Natural killer cell (primary cell): Measurements from ENCODE around the gene MTG2. TPM values are rescaled to one million over a fixed set of nuclear protein-coding genes. Genes with fewer than 3 reads are reported as not detected.
A peak's percentile ranks its signal among the peaks of the same experiment; 100 is the strongest.

Source experiments
- ATAC-seq, 3 donors: fragments of 150-1000 bp in 2 of 3; fragments of 200-7000 bp in 1 of 3; cut with Tn5 transposase; 1 replicate in 1 of 3; 2 replicates in 2 of 3; pipeline ENCODE4 v1.10.0; 2021; ENCODE audit warnings: mild to moderate bottlenecking in 2 of 3, moderate library complexity in 2 of 3
- DNase-seq, 2 donors: peaks; one replicate each; pipeline versions ENCODE4 v3.0.0 to v3.0.0-alpha.2; 2013 to 2021; ENCODE audit warnings: mixed read lengths in 1 of 2
- H3K27ac ChIP-seq: one replicate; pipeline ENCODE4 v1.5.1; 2013; ENCODE audit warnings: mild to moderate bottlenecking, low read length
- H3K27me3 ChIP-seq: one replicate; pipeline ENCODE4 v1.6.1; 2013; ENCODE audit warnings: low read length; ENCODE audit not compliant: control insufficient read depth, insufficient read depth
- H3K36me3 ChIP-seq: one replicate; pipeline ENCODE4 v1.6.1; 2013; ENCODE audit warnings: low read length; ENCODE audit not compliant: control insufficient read depth, insufficient read depth
- H3K4me1 ChIP-seq: one replicate; pipeline ENCODE4 v1.6.1; 2013; ENCODE audit warnings: low read length; ENCODE audit not compliant: control insufficient read depth, insufficient read depth
- H3K4me3 ChIP-seq: one replicate; pipeline ENCODE4 v1.5.1; 2013; ENCODE audit warnings: low read length
- H3K9me3 ChIP-seq: one replicate; pipeline ENCODE4 v1.6.1; 2013; ENCODE audit warnings: low read length; ENCODE audit not compliant: control insufficient read depth, insufficient read depth
- H3K27ac Mint-ChIP-seq, 2 donors: one replicate each; pipeline ENCODE4 v1.8.0; 2022; ENCODE audit warnings: mild to moderate bottlenecking in 2 of 2, mixed read lengths in 2 of 2, moderate library complexity in 1 of 2
- H3K27me3 Mint-ChIP-seq, 2 donors: one replicate each; pipeline ENCODE4 v1.8.0; 2022; ENCODE audit warnings: low read depth in 2 of 2, mixed read lengths in 2 of 2
- H3K36me3 Mint-ChIP-seq: one replicate; pipeline ENCODE4 v1.8.0; 2022; ENCODE audit warnings: mixed read lengths
- H3K4me1 Mint-ChIP-seq, 2 donors: one replicate each; pipeline ENCODE4 v1.8.0; 2022; ENCODE audit warnings: mixed read lengths in 2 of 2
- H3K4me3 Mint-ChIP-seq: one replicate; pipeline ENCODE4 v1.8.0; 2022; ENCODE audit warnings: mild to moderate bottlenecking, moderate library complexity, mixed read lengths
- H3K9me3 Mint-ChIP-seq, 2 donors: one replicate each; pipeline ENCODE4 v1.8.0; 2022; ENCODE audit warnings: mixed read lengths in 2 of 2
- CTCF ChIP-seq: fragments of 200-600 bp; IDR thresholded peaks from one replicate; pipeline ENCODE4 v1.8.0; 2022; ENCODE audit warnings: antibody characterized with exemption
- WGBS: methylation state at CpG from one replicate; pipeline ENCODE4 v1.1.7; 2013; ENCODE audit warnings: missing lambda C conversion rate; ENCODE audit not compliant: insufficient coverage; 5-methylcytosine and 5-hydroxymethylcytosine counted together
- intact Hi-C: fragments of 100-400 bp; cut with micrococcal nuclease; formaldehyde crosslinking; loops from one replicate; pipeline ENCODE4 v1.14.2; 2022
- total RNA-seq, 4 donors: library from RNA; stranded (reverse); fragments of 120-200 nt in 1 of 4; gene quantifications; one replicate each; pipeline versions ENCODE4 v1.2.3 to v1.2.4, GENCODE V29; 2013 to 2022

Gene MTG2
- total RNA-seq, 3 donors from 2014 or later (not counting 1 experiment from before 2014, with no cell fraction given): 16.8 to 25.8 (median 25.3) TPM

GRCh38 chr20:62240020-62240685 lies 57.3 kb downstream of the MTG2 start:
- Histone ChIP-seq H3K27ac (no peak overlapping the region), H3K4me3 (no peak overlapping the region), H3K27me3 (no peaks in the 10 kb centered on the region), H3K4me1 (peaks cover 55% of the 10 kb centered on the region), H3K9me3 (no peaks in the 10 kb centered on the region), H3K36me3 (peaks cover 10% of the 10 kb centered on the region)
- WGBS: 68% methylated on average over 12 of the region's 13 CpGs
- DNase-seq (no peak), ATAC-seq (no peak)
- no peaks in the 10 kb centered on the region for H3K36me3 Mint-ChIP-seq
- no peaks in the 10 kb centered on the region for H3K9me3 Mint-ChIP-seq
- peak overlapping the region; percentile 82 for H3K27ac Mint-ChIP-seq
- intact Hi-C loops: no loop called here
- H3K4me3 Mint-ChIP-seq: peak overlapping the region; percentile 89
- H3K4me1 Mint-ChIP-seq: peaks cover 58 to 60% of the 10 kb centered on the region in 2 donors
- no peak for TF ChIP-seq CTCF
- H3K27me3 Mint-ChIP-seq: no peaks in the 10 kb centered on the region

- ATAC-seq: no peak
- TF ChIP-seq CTCF: no peak
- H3K4me3 ChIP-seq: no peak overlapping the region
- H3K36me3 ChIP-seq: peaks cover 10% of the 10 kb centered on the region
- no peaks in the 10 kb centered on the region for H3K9me3 ChIP-seq
- no peaks in the 10 kb centered on the region for H3K27me3 ChIP-seq
- H3K27ac ChIP-seq: no peak overlapping the region
- H3K4me3 Mint-ChIP-seq: peak overlapping the region; percentile 61
- no peak for DNase-seq
- no peaks in the 10 kb centered on the region for H3K27me3 Mint-ChIP-seq
- WGBS: 90% methylated on average over 10 of the region's 10 CpGs
- H3K4me1 ChIP-seq: peaks cover 69% of the 10 kb centered on the region
- peaks cover 72% of the 10 kb centered on the region in 2 donors for H3K4me1 Mint-ChIP-seq
- no peaks in the 10 kb centered on the region for H3K9me3 Mint-ChIP-seq
- no peaks in the 10 kb centered on the region for H3K36me3 Mint-ChIP-seq
- intact Hi-C loops: no loop called here
- peak overlapping the region; percentile 65 to 82 for H3K27ac Mint-ChIP-seq
These were observed 58.7 kb downstream of the MTG2 start for GRCh38 chr20:62241506-62241905.

- Histone ChIP-seq H3K9me3 (no peaks in the 10 kb centered on the region), H3K36me3 (peaks cover 10% of the 10 kb centered on the region), H3K4me1 (peaks cover 75% of the 10 kb centered on the region), H3K27me3 (no peaks in the 10 kb centered on the region), H3K4me3 (no peak overlapping the region), H3K27ac (no peak overlapping the region)
- Mint-ChIP-seq H3K9me3 (no peaks in the 10 kb centered on the region), H3K36me3 (no peaks in the 10 kb centered on the region), H3K27ac (peak overlapping the region; percentile 65 to 82), H3K4me1 (peaks cover 78 to 79% of the 10 kb centered on the region in 2 donors), H3K27me3 (no peaks in the 10 kb centered on the region), H3K4me3 (peak overlapping the region; percentile 52)
- TF ChIP-seq CTCF: no peak
- intact Hi-C loops: no loop called here
- DNase-seq (no peak), ATAC-seq (no peak)
- 95% methylated on average over 6 of the region's 6 CpGs for WGBS
These were observed 59.3 kb downstream of the MTG2 start for GRCh38 chr20:62242176-62242575.

GRCh38 chr20:62243106-62243505 lies 60.3 kb downstream of the MTG2 start:
- intact Hi-C loops: no loop called here
- no peaks in the 10 kb centered on the region for H3K27me3 Mint-ChIP-seq
- Histone ChIP-seq H3K9me3 (no peaks in the 10 kb centered on the region), H3K27me3 (no peaks in the 10 kb centered on the region), H3K27ac (no peak overlapping the region), H3K4me1 (peaks cover 70% of the 10 kb centered on the region), H3K36me3 (peaks cover 10% of the 10 kb centered on the region), H3K4me3 (no peak overlapping the region)
- 87% methylated on average over 22 of the region's 22 CpGs for WGBS
- H3K4me3 Mint-ChIP-seq: no peak overlapping the region
- ATAC-seq (no peak), DNase-seq (no peak)
- H3K9me3 Mint-ChIP-seq: no peaks in the 10 kb centered on the region
- TF ChIP-seq CTCF: no peak
- H3K36me3 Mint-ChIP-seq: no peaks in the 10 kb centered on the region
- peak overlapping the region; percentile 65 to 82 for H3K27ac Mint-ChIP-seq
- peaks cover 74 to 75% of the 10 kb centered on the region in 2 donors for H3K4me1 Mint-ChIP-seq
